Upper lobe of right lung (tissue), 1 donor: Measurements from ENCODE around the gene VWA7. TPM values are rescaled to one million over a fixed set of nuclear protein-coding genes. Genes with fewer than 3 reads are reported as not detected.
"Not testable (repeated sequence)": the region's sequence is repeated elsewhere in the genome, so short reads cannot be mapped to it uniquely, and the experiment has no call there.

ENCODE experiments used
- ATAC-seq: fragments of 200-7000 bp; cut with Tn5 transposase; one replicate; pipeline ENCODE4 v1.9.1; 2020; ENCODE audit warnings: mild to moderate bottlenecking, moderate library complexity
- DNase-seq: peaks from one replicate; pipeline ENCODE4 v3.0.0-alpha.2; 2020
- H3K27ac ChIP-seq: fragments of 200-600 bp; one replicate; pipeline ENCODE4 v1.8.0; 2022
- H3K27me3 ChIP-seq: fragments of 200-600 bp; one replicate; pipeline ENCODE4 v1.8.0; 2022; ENCODE audit warnings: mild to moderate bottlenecking
- H3K36me3 ChIP-seq: fragments of 200-600 bp; one replicate; pipeline ENCODE4 v1.8.0; 2022
- H3K4me1 ChIP-seq: fragments of 200-600 bp; one replicate; pipeline ENCODE4 v1.8.0; 2022
- H3K4me3 ChIP-seq: fragments of 200-600 bp; one replicate; pipeline ENCODE4 v1.8.0; 2022; ENCODE audit warnings: mild to moderate bottlenecking
- H3K9me3 ChIP-seq: fragments of 200-600 bp; one replicate; pipeline ENCODE4 v1.8.0; 2022
- CTCF ChIP-seq: fragments of 200-600 bp; IDR thresholded peaks from one replicate; pipeline ENCODE4 v1.8.0; 2022; ENCODE audit warnings: antibody characterized with exemption
- intact Hi-C: fragments of 100-400 bp; cut with DNase I; formaldehyde crosslinking; loops from one replicate; pipeline ENCODE4 v1.11.0; 2022
- total RNA-seq: library from RNA; stranded (reverse); fragmentation: NEBNext Ultra II Directional; extraction: Animal tissue kit (Norgen Biotek cat#: 25700); gene quantifications from one replicate; pipeline ENCODE4 v1.2.1, GENCODE V29; 2021
- donor health status: DM: no; HTN: yes; CAD: no; lungs with severe emphysema.

VWA7 gene
- total RNA-seq, 1 donor from 2014 or later, result 3.4 TPM

- DNase-seq (peak; percentile 95), ATAC-seq (peak; percentile 91)
- Histone ChIP-seq H3K27ac (peak overlapping the region; percentile 96), H3K27me3 (no peaks in the 10 kb centered on the region), H3K9me3 (no peaks in the 10 kb centered on the region), H3K4me3 (peak overlapping the region; percentile 67), H3K36me3 (no peaks in the 10 kb centered on the region), H3K4me1 (peaks cover 30% of the 10 kb centered on the region)
- intact Hi-C loops, result no loop called here
- TF ChIP-seq CTCF, result no peak
Observed at GRCh38 chr6:31814677-31815024, 37.5 kb upstream of the VWA7 start.

- H3K27me3 ChIP-seq, result no peaks in the 10 kb centered on the region
- H3K4me1 ChIP-seq, result peaks cover 18% of the 10 kb centered on the region
- H3K36me3 ChIP-seq, result no peaks in the 10 kb centered on the region
- H3K4me3 ChIP-seq, result peak overlapping the region; percentile 67
- no peak for TF ChIP-seq CTCF
- intact Hi-C loops, result no loop called here
- DNase-seq (peak; percentile 55), ATAC-seq (no peak)
- H3K27ac ChIP-seq, result peak overlapping the region; percentile 96
- H3K9me3 ChIP-seq, result no peaks in the 10 kb centered on the region
Observed at GRCh38 chr6:31813465-31813849, 36.3 kb upstream of the VWA7 start.

GRCh38 chr6:31811645-31812044, 34.5 kb upstream of the VWA7 start:
- DNase-seq, result no peak
- ATAC-seq, result no peak
- Histone ChIP-seq H3K4me1 (peaks cover 16% of the 10 kb centered on the region), H3K27ac (no peak overlapping the region), H3K4me3 (no peak overlapping the region), H3K27me3 (no peaks in the 10 kb centered on the region), H3K9me3 (no peaks in the 10 kb centered on the region), H3K36me3 (no peaks in the 10 kb centered on the region)
- intact Hi-C loops, result no loop called here
- TF ChIP-seq CTCF, result no peak

GRCh38 chr6:31808599-31808998, 31.5 kb upstream of the VWA7 start:
- H3K27ac ChIP-seq, H3K36me3 ChIP-seq, H3K4me3 ChIP-seq, DNase-seq, H3K27me3 ChIP-seq, H3K9me3 ChIP-seq, intact Hi-C loops, ATAC-seq: not testable (repeated sequence)
- H3K4me1 ChIP-seq, result peaks cover 20% of the 10 kb centered on the region

GRCh38 chr6:31806470-31807272, 29.5 kb upstream of the VWA7 start, which contains the start of gene LSM2:
Gene LSM2 (minus strand): TSS chr6:31806966. CDS start chr6:31806757, 209 bp downstream.
- DNase-seq (peak; percentile 99), ATAC-seq (peak; percentile 100)
- Histone ChIP-seq H3K27ac (peak within 1 kb of the TSS; percentile 90), H3K36me3 (peaks cover 12% of the 10 kb centered on the region), H3K9me3 (no peaks in the 10 kb centered on the region), H3K4me3 (peak within 1 kb of the TSS; percentile 83), H3K4me1 (peaks cover 13% of the 10 kb centered on the region), H3K27me3 (no peaks in the 10 kb centered on the region)
- peak; percentile 34 for TF ChIP-seq CTCF
- intact Hi-C loops, result no loop called here

GRCh38 chr6:31805939-31806469, 28.9 kb upstream of the VWA7 start:
- ATAC-seq, result no peak
- peaks cover 19% of the 10 kb centered on the region for H3K36me3 ChIP-seq
- no peak for DNase-seq
- TF ChIP-seq CTCF, result no peak
- no peaks in the 10 kb centered on the region for H3K27me3 ChIP-seq
- no peaks in the 10 kb centered on the region for H3K9me3 ChIP-seq
- intact Hi-C loops, result no loop called here
- peaks cover 13% of the 10 kb centered on the region for H3K4me1 ChIP-seq
- H3K27ac ChIP-seq, result peak overlapping the region; percentile 90
- H3K4me3 ChIP-seq, result peak overlapping the region; percentile 83

- H3K27ac ChIP-seq, H3K27me3 ChIP-seq, H3K9me3 ChIP-seq, DNase-seq, intact Hi-C loops, ATAC-seq, H3K4me3 ChIP-seq: not testable (repeated sequence)
- H3K36me3 ChIP-seq, result peaks cover 22% of the 10 kb centered on the region
- peaks cover 12% of the 10 kb centered on the region for H3K4me1 ChIP-seq
Observed at GRCh38 chr6:31801031-31801927, 24.2 kb upstream of the VWA7 start.
